ENCODE data around the gene TTC21A. TPM values are rescaled to one million over a fixed set of nuclear protein-coding genes. Genes with fewer than 3 reads are reported as not detected.

The TTC21A gene
- total and polyA plus RNA-seq, 2 of the 13 experiments (the other 11 are each of a cell fraction or from before 2014, with no cell fraction given), result 0.31 to 1.5 TPM

DNA sequence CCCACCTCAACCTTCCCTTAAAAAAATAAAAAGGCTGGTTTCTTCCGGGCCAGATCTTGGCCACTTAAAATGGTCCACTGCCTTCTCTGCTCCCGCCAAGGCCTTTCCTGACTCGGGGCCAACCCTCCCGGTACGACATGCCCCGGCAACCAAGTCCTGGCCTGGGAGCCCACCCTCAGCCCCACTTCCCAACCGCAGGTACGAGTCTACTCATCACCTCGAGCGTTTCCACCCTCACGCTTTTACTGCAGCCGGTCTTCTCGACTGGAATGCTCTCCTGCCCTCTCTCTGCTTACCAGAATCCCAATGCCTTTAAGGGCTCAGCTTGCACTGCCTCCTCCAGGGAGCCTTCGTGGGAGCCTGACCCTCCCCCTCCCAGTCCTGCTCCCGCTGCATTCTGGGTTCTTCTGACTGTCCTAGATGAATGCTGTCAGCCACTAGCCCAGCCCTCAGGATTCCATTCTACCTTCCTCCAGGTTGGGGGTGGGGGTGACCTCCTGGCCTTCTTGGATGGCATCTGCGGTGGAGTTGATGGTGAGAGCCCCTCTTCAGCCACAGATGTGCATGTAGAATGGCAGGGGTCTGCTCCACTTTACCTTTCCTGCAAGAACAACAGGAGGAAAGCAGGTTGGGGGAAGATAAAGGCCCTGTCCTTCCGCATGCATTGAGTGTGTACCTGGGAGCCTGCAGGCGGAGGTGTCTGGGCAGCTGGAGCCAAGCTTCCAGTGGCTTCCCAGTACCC lies 47.0 kb downstream of the TTC21A start (continued):
- TF ChIP-seq, protein P1, sequence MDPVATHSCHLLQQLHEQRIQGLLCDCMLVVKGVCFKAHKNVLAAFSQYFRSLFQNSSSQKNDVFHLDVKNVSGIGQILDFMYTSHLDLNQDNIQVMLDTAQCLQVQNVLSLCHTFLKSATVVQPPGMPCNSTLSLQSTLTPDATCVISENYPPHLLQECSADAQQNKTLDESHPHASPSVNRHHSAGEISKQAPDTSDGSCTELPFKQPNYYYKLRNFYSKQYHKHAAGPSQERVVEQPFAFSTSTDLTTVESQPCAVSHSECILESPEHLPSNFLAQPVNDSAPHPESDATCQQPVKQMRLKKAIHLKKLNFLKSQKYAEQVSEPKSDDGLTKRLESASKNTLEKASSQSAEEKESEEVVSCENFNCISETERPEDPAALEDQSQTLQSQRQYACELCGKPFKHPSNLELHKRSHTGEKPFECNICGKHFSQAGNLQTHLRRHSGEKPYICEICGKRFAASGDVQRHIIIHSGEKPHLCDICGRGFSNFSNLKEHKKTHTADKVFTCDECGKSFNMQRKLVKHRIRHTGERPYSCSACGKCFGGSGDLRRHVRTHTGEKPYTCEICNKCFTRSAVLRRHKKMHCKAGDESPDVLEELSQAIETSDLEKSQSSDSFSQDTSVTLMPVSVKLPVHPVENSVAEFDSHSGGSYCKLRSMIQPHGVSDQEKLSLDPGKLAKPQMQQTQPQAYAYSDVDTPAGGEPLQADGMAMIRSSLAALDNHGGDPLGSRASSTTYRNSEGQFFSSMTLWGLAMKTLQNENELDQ (CRISPR knock-in tag; IDR thresholded peaks at IDR 0.05; ENCODE audit: borderline replicate concordance), result no peak
- TF ChIP-seq NCOA2 (CRISPR knock-in tag; IDR thresholded peaks at IDR 0.05), result peak; percentile 45; the same call in 1 of the 2 replicates
- TF ChIP-seq TAF1 (CRISPR knock-in tag; IDR thresholded peaks at IDR 0.05), result peak; percentile 58; the same call in 1 of the 2 replicates
- TF ChIP-seq PCBP2 (optimal IDR thresholded peaks at IDR 0.05; ENCODE audit: low read depth, low read length, poor library complexity, severe bottlenecking), result no peak
- TF ChIP-seq ZNF619 (CRISPR knock-in tag; IDR thresholded peaks at IDR 0.05), result peak; percentile 40; the same call in 1 of the 2 replicates
- TF ChIP-seq ZBTB1 (CRISPR knock-in tag; IDR thresholded peaks at IDR 0.05; ENCODE audit: borderline replicate concordance), result no peak
- TF ChIP-seq POLR2G (IDR thresholded peaks at IDR 0.05; ENCODE audit: low read depth, low read length), result peak; percentile 71
- 0 out of 2 replicates have a peak, but pooled peaks have one; percentile 41 for TF ChIP-seq SNAI1 (CRISPR knock-in tag; IDR thresholded peaks at IDR 0.05; ENCODE audit: borderline replicate concordance)
- no peak for TF ChIP-seq KLF12 (CRISPR knock-in tag; IDR thresholded peaks at IDR 0.05; ENCODE audit: borderline replicate concordance)
- TF ChIP-seq, protein P2, sequence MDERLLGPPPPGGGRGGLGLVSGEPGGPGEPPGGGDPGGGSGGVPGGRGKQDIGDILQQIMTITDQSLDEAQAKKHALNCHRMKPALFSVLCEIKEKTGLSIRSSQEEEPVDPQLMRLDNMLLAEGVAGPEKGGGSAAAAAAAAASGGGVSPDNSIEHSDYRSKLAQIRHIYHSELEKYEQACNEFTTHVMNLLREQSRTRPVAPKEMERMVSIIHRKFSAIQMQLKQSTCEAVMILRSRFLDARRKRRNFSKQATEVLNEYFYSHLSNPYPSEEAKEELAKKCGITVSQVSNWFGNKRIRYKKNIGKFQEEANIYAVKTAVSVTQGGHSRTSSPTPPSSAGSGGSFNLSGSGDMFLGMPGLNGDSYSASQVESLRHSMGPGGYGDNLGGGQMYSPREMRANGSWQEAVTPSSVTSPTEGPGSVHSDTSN (CRISPR knock-in tag; IDR thresholded peaks at IDR 0.05), result no peak

Data from HepG2 (cell line).